Subcutaneous adipose tissue (tissue), 4 donors: ENCODE data around the gene AOAH. TPM values are rescaled to one million over a fixed set of nuclear protein-coding genes. Genes with fewer than 3 reads are reported as not detected.

Experiments
- total RNA-seq, 4 donors: library from RNA; depleted of rRNA; stranded (reverse); fragments of >200 nt; gene quantifications; one replicate each; pipeline ENCODE4 v1.1.0, GENCODE V29; 2016
- TF ChIP-seq, protein P1 (sequence below): fragments of 450-650 bp; IDR thresholded peaks from one replicate; pipeline ENCODE4 v1.5.1; 2016; ENCODE audit warnings: low read depth, mild to moderate bottlenecking, control low read depth, antibody characterized with exemption, moderate library complexity

The AOAH gene
- total RNA-seq, 4 donors from 2014 or later = 4.6 to 51.7 (median 15.3) TPM

DNA sequence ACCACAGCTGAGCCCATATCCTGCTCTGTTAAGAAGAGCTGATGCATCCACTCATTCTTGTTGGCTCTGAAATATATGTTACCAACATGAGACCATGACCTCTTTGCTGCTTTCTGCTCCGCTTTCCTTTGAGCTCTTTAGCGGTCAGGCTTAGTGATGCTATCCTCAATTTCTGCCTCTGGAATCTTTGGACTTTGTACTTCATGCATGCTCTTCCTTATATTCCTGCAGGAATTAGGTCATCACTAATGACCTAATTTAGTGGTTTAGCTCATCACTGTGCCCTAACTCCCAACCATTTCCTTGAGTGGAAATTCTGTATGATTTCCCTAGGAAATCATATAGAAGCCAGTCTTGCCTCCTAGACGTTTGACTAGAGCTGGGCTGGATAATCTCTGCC, 119.5 kb downstream of the AOAH start:
- TF ChIP-seq, protein P1, sequence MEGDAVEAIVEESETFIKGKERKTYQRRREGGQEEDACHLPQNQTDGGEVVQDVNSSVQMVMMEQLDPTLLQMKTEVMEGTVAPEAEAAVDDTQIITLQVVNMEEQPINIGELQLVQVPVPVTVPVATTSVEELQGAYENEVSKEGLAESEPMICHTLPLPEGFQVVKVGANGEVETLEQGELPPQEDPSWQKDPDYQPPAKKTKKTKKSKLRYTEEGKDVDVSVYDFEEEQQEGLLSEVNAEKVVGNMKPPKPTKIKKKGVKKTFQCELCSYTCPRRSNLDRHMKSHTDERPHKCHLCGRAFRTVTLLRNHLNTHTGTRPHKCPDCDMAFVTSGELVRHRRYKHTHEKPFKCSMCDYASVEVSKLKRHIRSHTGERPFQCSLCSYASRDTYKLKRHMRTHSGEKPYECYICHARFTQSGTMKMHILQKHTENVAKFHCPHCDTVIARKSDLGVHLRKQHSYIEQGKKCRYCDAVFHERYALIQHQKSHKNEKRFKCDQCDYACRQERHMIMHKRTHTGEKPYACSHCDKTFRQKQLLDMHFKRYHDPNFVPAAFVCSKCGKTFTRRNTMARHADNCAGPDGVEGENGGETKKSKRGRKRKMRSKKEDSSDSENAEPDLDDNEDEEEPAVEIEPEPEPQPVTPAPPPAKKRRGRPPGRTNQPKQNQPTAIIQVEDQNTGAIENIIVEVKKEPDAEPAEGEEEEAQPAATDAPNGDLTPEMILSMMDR = no peak

DNA sequence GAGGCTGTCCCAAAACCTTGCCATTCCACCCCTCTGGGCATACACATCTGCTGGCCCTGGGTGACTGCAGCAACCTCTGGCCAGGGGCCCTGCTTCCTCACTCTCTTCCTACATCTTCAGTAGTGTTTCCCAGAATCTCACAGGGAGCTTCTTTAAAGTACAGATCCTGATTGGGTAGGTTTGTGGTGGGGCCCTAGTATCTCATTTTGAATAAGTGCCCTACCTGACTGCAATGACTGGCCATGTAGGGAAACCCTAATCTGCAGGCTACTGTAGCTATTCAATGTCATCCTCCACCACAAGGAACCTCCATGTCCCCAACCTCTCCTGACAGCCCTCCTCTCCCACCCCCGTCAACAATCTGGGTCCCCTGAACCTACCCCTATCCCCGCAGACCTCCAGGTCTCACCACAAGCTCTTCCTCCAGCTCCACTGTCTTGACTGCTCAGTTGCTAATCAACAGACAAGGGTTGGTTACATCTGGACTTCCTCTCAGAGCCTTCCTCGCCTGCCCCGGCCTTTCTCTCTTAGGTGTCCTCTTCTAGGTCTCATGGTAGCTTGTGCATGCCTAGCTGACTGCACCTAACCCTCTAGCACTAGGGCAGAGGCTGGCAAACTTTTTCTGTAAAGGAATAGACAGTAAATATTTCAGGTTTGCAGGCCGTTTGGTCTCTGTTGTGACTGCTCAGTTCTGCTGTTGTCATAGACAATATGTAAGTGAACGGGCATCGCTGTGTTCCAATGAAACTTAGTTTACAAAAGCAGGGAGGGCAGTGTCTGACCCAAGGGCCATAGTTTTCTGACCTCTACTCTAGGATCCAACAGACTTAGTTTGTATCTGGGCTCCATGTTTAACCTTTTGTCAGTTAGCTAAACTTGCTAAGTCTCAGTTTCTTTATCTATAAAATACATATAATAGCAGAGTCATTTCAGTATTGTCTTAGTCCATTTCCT, 121.1 kb downstream of the AOAH start:
- TF ChIP-seq, protein P1 = no peak

DNA sequence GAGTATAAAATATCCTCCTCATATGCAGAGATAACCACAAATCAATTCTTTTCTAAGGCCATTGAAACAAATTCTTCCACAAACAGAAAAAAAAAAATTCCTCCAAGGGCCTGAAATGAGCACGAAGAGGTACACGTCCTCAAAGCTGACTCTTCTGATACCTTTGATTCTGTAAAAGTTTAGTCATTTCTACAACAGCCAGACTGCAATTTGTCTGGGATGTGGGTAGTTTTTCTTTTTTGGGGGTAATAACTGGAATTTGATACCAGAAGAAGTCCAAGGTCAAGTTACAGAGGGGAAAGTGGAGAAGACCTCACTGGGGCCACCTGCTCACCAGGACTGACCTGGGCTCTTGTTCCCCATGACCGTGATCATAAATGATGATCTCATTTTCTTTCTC, 121.8 kb downstream of the AOAH start:
- TF ChIP-seq, protein P1 = no peak

DNA sequence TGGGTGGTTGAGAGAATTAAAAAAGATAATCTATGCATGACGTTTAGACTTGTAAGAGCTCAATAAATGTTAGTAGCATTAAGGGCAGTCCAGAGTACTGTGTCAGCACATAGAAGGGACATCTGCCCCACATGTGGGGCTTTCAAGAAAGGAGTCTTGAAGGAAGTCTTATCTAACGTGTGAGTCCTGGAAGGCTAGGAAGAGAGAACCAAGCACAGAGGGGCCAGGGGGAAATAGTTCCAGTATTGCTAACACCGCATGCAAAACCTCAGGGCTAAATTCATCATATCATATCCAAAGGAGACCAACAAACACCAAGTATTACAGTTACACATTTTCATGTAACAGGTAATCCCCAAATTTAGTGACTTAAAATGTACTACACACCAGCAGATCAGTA, 122.7 kb downstream of the AOAH start:
- TF ChIP-seq, protein P1 = no peak

DNA sequence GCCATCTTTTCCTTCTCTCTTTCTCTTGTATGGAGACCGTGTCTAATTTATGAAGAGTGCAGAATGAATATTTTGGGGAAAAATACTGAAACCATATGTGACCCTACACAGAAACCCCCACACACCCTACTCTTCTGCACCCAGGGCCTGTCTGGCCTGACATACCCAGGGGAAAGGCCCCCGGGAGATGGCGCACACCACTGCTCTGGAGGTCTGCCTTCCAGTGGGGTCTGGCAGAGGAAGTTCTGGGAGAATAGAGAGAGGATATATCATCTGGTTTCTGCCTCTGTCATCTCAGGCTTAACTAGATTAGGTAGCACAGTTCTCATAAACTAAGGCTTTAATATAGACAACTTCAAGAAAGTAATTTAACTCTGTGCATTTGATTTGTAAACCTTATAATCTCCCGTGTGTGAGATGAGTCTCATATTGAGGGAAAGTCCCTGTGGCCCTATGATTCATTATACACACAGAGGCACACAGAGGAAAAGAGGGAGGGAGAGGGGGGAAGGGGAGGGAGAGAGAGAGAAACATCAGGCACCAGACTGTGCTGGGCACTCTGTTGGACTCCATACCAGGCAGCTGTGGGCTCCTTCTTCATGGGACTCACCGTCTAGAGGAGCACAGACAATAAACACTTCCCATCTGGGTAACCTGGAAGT, 123.3 kb downstream of the AOAH start:
- TF ChIP-seq, protein P1 = no peak

DNA sequence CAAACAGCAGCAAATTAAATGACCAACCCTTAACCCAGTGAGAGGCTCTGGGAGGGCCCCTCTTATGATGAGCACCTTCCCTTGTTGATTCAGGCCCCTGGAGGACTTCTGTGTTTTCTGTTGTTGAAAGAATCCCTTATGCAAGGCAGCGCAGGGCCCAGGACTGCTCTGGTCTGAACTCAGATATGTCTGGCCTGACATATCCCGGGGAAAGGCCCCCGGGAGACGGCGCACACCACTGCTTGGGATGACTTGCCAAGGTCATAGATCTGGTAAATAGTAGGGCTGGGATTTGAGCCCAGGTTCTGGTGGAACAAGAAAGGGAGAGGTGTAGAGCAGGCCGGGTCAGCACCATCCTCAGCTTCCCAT, 124.0 kb downstream of the AOAH start:
- TF ChIP-seq, protein P1 = no peak

DNA sequence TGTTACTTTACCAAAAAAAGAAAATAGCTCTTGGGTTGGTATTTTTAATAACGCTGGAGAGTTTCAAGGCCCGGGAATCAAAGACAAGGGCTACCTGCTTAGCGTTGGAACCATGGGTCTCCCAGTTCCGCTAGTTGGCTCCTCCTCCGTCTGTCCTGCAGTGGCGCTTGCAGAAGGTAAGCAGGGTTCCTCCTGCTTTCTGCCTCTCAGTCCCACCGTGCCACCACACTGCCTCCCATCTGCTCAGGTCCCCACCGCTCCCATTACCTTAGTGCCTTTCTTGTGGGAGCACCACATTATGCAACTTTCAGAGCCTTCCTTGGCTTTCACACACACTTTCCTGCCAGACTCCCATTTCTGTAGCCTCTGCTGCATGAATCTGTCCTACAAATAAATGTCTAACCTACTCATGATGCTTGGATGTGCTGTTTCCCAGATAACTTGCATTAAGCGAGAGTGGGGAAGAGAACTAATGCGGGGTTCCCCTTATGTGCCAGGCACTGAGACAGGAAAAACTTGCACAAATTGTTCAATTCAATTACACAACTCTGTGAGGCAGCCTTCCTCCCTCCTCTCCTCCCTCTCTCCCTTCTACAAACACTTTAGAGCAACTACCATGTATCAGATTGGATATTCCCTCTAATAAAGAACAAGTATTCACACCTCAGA, 124.5 kb downstream of the AOAH start:
- TF ChIP-seq, protein P1 = no peak
